Measurements from ENCODE around the gene SYNDIG1. TPM values are rescaled to one million over a fixed set of nuclear protein-coding genes. Genes with fewer than 3 reads are reported as not detected.

SYNDIG1 gene
- total RNA-seq, 2 experiments from 2014 or later, result not detected

DNA sequence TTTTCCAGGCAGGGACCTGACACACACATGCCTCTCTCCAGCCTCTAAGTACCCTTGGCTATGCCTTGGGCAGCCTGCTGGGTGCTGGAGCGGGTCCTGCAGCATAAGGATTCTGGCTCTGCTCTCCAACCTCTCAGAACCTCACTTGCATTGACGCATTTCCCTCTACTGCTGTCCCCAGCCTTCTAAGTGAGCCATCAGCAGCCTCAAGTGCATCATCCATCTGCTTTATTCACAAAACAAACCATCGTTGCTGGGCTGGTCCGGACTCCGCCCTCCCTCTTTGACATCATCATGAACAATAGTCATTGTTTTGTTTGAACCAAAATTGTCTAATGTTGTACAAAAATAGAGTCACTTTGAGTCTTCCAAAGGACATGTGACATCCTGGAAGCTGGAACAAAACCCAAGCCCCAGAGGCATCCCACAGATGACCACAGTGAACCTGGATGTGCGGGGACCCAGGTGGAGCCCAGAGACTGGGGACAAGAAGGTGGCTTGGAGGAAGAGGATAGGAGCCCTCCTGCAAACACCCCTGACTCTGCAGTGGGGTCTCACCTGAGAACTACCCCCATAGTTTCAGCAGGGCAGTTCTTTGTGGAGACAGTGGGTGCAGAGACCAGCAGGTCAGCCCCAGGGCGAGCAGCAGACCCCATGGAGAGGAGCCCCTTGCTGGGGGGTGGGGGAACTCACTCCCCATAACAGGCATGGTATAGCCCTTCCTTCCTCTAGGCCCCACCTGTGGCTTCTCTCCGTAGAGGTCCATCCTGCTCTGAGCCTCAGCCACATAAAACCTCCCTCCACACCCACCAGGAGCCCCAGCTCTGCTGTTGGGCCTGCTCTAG, 230.1 kb downstream of the SYNDIG1 start:
- DNase-seq (peak in 1 of 14 experiments; percentile 19), ATAC-seq (ENCODE audit: poor library complexity) (no peak)
- TF ChIP-seq CTCF (IDR thresholded peaks at IDR 0.05), result no peak
- POLR2A ChIA-PET, result no interaction called here
- H3K9me3 Mint-ChIP-seq, result no peaks in the 10 kb centered on the region
- Histone ChIP-seq H3K36me3 (ENCODE audit: insufficient read depth, low read length) (no peaks in the 10 kb centered on the region), H3K27ac (ENCODE audit: low read depth in 1 of 2, low read length in 2 of 2) (no peak overlapping the region), H3K4me3 (ENCODE audit: low read length) (no peak overlapping the region), H3K9me3 (ENCODE audit: control insufficient read depth in 1 of 2, insufficient read depth in 1 of 2, low read length in 2 of 2) (peaks cover 0 to 3% of the 10 kb centered on the region in 2 experiments), H3K27me3 (ENCODE audit: control insufficient read depth in 1 of 2, insufficient read depth in 2 of 2, low read length in 2 of 2) (no peaks in the 10 kb centered on the region), H3K4me1 (ENCODE audit: insufficient read depth, low read length) (no peaks in the 10 kb centered on the region)
- H3K36me3 Mint-ChIP-seq (ENCODE audit: low read depth), result no peaks in the 10 kb centered on the region
- CTCF ChIA-PET, result no interaction called here
- no peak overlapping the region for H3K27ac Mint-ChIP-seq
- H3K4me1 Mint-ChIP-seq (ENCODE audit: low read depth), result no peaks in the 10 kb centered on the region
- peaks cover 5% of the 10 kb centered on the region for H3K27me3 Mint-ChIP-seq
- H3K4me3 Mint-ChIP-seq, result no peak overlapping the region
- intact Hi-C loops (cut with DNase I, micrococcal nuclease), result no loop called here

DNA sequence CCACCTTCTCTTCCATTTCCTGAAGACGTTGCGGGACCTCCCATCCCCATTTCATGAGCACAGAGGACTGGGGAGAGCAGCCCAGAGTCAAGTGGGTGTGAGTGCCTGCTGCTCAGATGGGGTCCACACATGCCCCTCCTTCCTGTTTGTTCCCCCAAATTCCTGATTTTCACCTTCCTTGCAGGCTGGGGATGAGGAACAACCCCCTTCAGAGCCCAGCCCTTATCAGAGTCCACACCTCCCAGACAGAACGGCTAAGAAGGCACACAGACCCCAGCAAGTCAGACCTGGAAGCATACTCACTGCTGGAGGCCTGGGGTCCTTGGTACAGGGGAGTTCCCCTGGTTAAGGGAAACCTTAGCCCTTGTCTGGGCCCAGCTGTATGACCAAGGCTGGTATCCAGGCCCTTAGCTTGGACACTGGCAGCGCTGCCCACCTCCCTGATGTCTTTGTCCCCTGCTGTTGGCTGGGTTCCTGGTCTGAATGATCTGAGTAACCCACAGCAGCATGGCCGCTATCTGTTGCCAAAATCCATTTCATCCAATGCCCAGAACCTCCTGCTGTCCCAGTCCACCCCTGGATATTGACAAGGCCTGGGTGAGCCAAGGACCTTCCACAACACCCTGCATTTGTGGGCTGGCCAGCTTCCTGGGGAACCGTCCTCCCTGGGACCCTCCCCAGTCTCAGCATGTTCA, 230.9 kb downstream of the SYNDIG1 start:
- ATAC-seq (ENCODE audit: poor library complexity) (no peak), DNase-seq (no peak)
- Mint-ChIP-seq H3K27ac (no peak overlapping the region), H3K27me3 (peaks cover 5% of the 10 kb centered on the region), H3K4me1 (ENCODE audit: low read depth) (no peaks in the 10 kb centered on the region), H3K9me3 (no peaks in the 10 kb centered on the region), H3K4me3 (no peak overlapping the region), H3K36me3 (ENCODE audit: low read depth) (no peaks in the 10 kb centered on the region)
- Histone ChIP-seq H3K4me1 (ENCODE audit: insufficient read depth, low read length) (no peaks in the 10 kb centered on the region), H3K9me3 (ENCODE audit: control insufficient read depth in 1 of 2, insufficient read depth in 1 of 2, low read length in 2 of 2) (peaks cover 0 to 3% of the 10 kb centered on the region in 2 experiments), H3K27me3 (ENCODE audit: control insufficient read depth in 1 of 2, insufficient read depth in 2 of 2, low read length in 2 of 2) (no peaks in the 10 kb centered on the region), H3K36me3 (ENCODE audit: insufficient read depth, low read length) (no peaks in the 10 kb centered on the region), H3K4me3 (ENCODE audit: low read length) (no peak overlapping the region), H3K27ac (ENCODE audit: low read depth in 1 of 2, low read length in 2 of 2) (no peak overlapping the region)
- intact Hi-C loops (cut with DNase I, micrococcal nuclease), result no loop called here
- TF ChIP-seq CTCF (IDR thresholded peaks at IDR 0.05), result no peak
- CTCF ChIA-PET, result no interaction called here
- POLR2A ChIA-PET, result no interaction called here

DNA sequence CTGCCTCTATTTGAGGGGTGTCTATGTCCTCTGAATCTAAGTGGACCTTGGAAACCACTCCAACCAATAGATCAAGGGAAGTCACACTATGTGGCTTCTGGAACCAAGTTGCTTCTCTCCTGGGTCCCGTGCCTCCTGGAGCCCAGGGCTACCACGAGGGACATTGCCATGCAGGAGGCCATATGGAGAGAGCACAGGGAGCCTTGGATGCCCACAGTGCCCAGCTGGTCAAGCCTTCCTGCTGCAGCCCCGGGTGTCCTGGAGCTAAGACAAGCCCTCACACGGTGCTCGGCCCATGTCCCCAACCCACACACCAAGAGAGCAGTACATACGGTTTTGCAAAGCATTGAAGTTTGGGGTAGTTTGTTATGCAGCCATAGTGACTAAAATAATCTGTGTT, 231.6 kb downstream of the SYNDIG1 start:
- no peaks in the 10 kb centered on the region for H3K27me3 ChIP-seq (ENCODE audit: control insufficient read depth in 1 of 2, insufficient read depth in 2 of 2, low read length in 2 of 2)
- intact Hi-C loops (cut with DNase I, micrococcal nuclease), result no loop called here
- H3K9me3 Mint-ChIP-seq, result no peaks in the 10 kb centered on the region
- no peak for ATAC-seq (ENCODE audit: poor library complexity)
- peak in 1 of 14 experiments; percentile 20 for DNase-seq
- H3K4me3 ChIP-seq (ENCODE audit: low read length), result no peak overlapping the region
- no peak overlapping the region for H3K27ac ChIP-seq (ENCODE audit: low read depth in 1 of 2, low read length in 2 of 2)
- H3K27ac Mint-ChIP-seq, result no peak overlapping the region
- no peak overlapping the region for H3K4me3 Mint-ChIP-seq
- H3K4me1 ChIP-seq (ENCODE audit: insufficient read depth, low read length), result no peaks in the 10 kb centered on the region
- H3K4me1 Mint-ChIP-seq (ENCODE audit: low read depth), result no peaks in the 10 kb centered on the region
- TF ChIP-seq CTCF (IDR thresholded peaks at IDR 0.05), result no peak
- no peaks in the 10 kb centered on the region for H3K36me3 Mint-ChIP-seq (ENCODE audit: low read depth)
- H3K27me3 Mint-ChIP-seq, result peaks cover 5% of the 10 kb centered on the region
- H3K36me3 ChIP-seq (ENCODE audit: insufficient read depth, low read length), result no peaks in the 10 kb centered on the region
- peaks cover 0 to 3% of the 10 kb centered on the region in 2 experiments for H3K9me3 ChIP-seq (ENCODE audit: control insufficient read depth in 1 of 2, insufficient read depth in 1 of 2, low read length in 2 of 2)
- POLR2A ChIA-PET, result no interaction called here
- CTCF ChIA-PET, result no interaction called here
